DOHH2 (cell line): Measurements from ENCODE around the gene SHLD1.

Experiments used
- H3F3A ChIP-seq: fragments of 200-600 bp; sonication (generic), shearing (Covaris generic); 2 replicates; pipeline ENCODE4 v1.6.0; 2016; ENCODE audit warnings: antibody characterized with exemption, mild to moderate bottlenecking; ENCODE audit not compliant: control insufficient read depth, insufficient read depth
- H3K27ac ChIP-seq: fragments of 200-600 bp; sonication (generic); 2 replicates; pipeline ENCODE4 v1.5.1; 2014; ENCODE audit warnings: low read depth, mild to moderate bottlenecking, low read length, moderate library complexity
- H3K27me3 ChIP-seq: fragments of 200-600 bp; sonication (generic); 2 replicates; pipeline ENCODE4 v1.6.1; 2014; ENCODE audit warnings: mild to moderate bottlenecking, low read length, mixed read lengths; ENCODE audit not compliant: control insufficient read depth
- H3K36me3 ChIP-seq: fragments of 200-600 bp; sonication (generic); 2 replicates; pipeline ENCODE4 v1.6.1; 2014; ENCODE audit warnings: mild to moderate bottlenecking, low read length, moderate library complexity, mixed read lengths; ENCODE audit not compliant: control insufficient read depth
- H3K4me1 ChIP-seq: fragments of 200-600 bp; sonication (generic); 2 replicates; pipeline ENCODE4 v1.6.1; 2014; ENCODE audit warnings: mild to moderate bottlenecking, low read length, mixed read lengths; ENCODE audit not compliant: control insufficient read depth
- H3K4me2 ChIP-seq: fragments of 200-600 bp; sonication (generic); 2 replicates; pipeline ENCODE4 v1.6.0; 2014; ENCODE audit warnings: mild to moderate bottlenecking, low read length, moderate library complexity
- H3K4me3 ChIP-seq: fragments of 200-600 bp; sonication (generic); 2 replicates; pipeline ENCODE4 v1.5.1; 2014; ENCODE audit warnings: mild to moderate bottlenecking, low read length, mixed read lengths
- H3K79me2 ChIP-seq: fragments of 200-600 bp; sonication (generic); 2 replicates; pipeline ENCODE4 v1.6.1; 2014; ENCODE audit warnings: mild to moderate bottlenecking, low read length, mixed read lengths; ENCODE audit not compliant: control insufficient read depth
- H3K9me2 ChIP-seq: fragments of 200-600 bp; sonication (generic); replicated peaks from 2 replicates; pipeline ENCODE4 v1.6.1; 2014; ENCODE audit warnings: mild to moderate bottlenecking, low read length, mixed read lengths; ENCODE audit not compliant: control insufficient read depth
- H3K9me3 ChIP-seq: fragments of 200-600 bp; sonication (generic); 2 replicates; pipeline ENCODE4 v1.6.1; 2014; ENCODE audit warnings: antibody characterized with exemption, low read length, mixed read lengths; ENCODE audit not compliant: control insufficient read depth, insufficient read depth
- H4K20me1 ChIP-seq: fragments of 200-600 bp; sonication (generic); 2 replicates; pipeline ENCODE4 v1.6.0; 2014; ENCODE audit warnings: low read depth, mild to moderate bottlenecking, antibody characterized with exemption, low read length, moderate library complexity; ENCODE audit not compliant: control insufficient read depth, insufficient read depth
- CTCF ChIP-seq: fragments of 200-600 bp; sonication (generic); IDR thresholded peaks from one replicate; pipeline ENCODE4 v1.5.1; 2014; ENCODE audit warnings: antibody characterized with exemption, mild to moderate bottlenecking, low read depth, low read length; ENCODE audit not compliant: poor library complexity, severe bottlenecking
- EZH2phosphoT487 ChIP-seq: fragments of 200-600 bp; sonication (generic); IDR thresholded peaks from 2 replicates; pipeline ENCODE4 v1.6.1; 2017; ENCODE audit warnings: borderline replicate concordance, mild to moderate bottlenecking, antibody characterized with exemption, low read length, moderate library complexity, mixed read lengths

Gene SHLD1

DNA sequence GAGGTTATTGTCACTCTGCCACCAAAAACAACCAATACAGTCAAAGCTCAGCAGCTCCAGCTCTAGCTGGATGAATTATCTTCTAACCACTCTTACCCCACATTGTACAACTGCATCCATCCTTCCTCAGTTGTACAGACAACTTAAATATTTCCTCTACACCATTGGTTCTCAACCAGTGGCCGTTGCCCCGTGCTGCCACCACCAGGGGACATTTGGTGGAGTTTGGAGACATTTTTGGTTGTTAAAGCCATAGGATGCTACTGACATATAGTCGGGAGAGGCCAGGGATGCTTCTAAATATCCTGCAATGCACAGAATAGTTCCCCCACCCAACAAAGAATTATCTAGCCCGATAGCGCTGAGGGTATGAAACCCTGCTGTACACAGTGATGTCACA lies 59.3 kb downstream of the SHLD1 start:
- no peaks in the 10 kb centered on the region for H3K9me3 ChIP-seq
- H4K20me1 ChIP-seq = no peaks in the 10 kb centered on the region
- peaks cover 19% of the 10 kb centered on the region for H3K79me2 ChIP-seq
- peaks cover 47% of the 10 kb centered on the region for H3K4me1 ChIP-seq
- H3K4me2 ChIP-seq = no peak overlapping the region
- no peak overlapping the region for H3K4me3 ChIP-seq
- H3K9me2 ChIP-seq = no peaks in the 10 kb centered on the region
- TF ChIP-seq CTCF (peak; percentile 12), EZH2phosphoT487 (no peak)
- no peak overlapping the region for H3K27ac ChIP-seq
- H3F3A ChIP-seq = peaks cover 12% of the 10 kb centered on the region
- no peaks in the 10 kb centered on the region for H3K27me3 ChIP-seq
- H3K36me3 ChIP-seq = peaks cover 11% of the 10 kb centered on the region; the same call in 1 of the 2 replicates

DNA sequence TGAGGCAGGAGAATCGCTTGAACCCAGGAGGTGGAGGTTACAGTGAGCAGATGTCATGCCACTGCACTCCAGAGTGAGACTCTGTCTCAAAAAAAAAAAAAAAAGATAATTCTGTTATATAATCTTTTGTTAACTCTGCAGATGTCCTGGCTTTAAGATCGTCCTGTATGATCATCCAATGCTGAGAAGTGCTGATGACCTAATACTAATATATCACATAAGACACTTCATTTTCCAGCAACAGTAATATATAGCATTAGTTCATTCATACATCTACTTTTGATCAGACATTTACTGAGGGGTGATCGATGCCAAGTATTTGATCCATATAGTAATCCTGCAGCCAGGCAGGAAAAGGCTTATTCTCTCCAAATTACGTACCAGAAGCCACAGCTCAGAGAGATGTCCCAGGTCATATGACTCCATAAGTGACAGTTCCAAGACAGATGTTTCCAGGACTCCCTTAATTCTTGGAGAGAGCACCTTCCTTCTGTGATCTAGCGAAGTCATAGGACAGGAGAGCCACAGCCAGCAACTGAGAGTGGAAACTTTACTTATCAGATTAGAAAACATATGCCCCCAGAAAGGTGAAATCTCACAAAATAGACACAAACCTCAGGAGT lies 60.7 kb downstream of the SHLD1 start:
- H3K4me1 ChIP-seq = peaks cover 40% of the 10 kb centered on the region
- H4K20me1 ChIP-seq = no peaks in the 10 kb centered on the region
- no peak overlapping the region for H3K4me3 ChIP-seq
- no peak overlapping the region for H3K27ac ChIP-seq
- H3K36me3 ChIP-seq = peaks cover 8% of the 10 kb centered on the region; the same call in 1 of the 2 replicates
- H3K27me3 ChIP-seq = no peaks in the 10 kb centered on the region
- peaks cover 8% of the 10 kb centered on the region for H3K79me2 ChIP-seq
- H3K9me3 ChIP-seq = no peaks in the 10 kb centered on the region
- H3K9me2 ChIP-seq = no peaks in the 10 kb centered on the region
- no peak overlapping the region for H3K4me2 ChIP-seq
- TF ChIP-seq CTCF (no peak), EZH2phosphoT487 (no peak)
- peaks cover 9% of the 10 kb centered on the region for H3F3A ChIP-seq

DNA sequence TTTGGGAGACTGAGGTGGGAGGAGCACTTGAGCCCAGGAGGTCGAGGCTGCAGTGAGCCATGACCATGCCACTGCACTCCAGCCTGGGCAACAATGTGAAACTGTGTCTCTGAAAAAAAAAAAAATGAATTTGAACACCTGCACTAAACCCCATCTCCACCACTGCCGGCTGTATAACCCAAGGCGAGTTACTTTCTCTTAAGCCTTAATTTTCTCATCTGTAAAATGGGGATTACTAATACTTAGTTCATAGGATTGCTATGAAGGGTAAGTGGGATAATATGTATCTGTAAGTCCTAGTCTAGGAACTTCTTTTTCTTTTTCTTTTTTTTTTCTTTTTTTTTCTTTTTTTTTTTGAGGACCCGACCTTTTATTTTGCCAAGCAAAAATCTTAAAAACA lies 61.5 kb downstream of the SHLD1 start:
- Histone ChIP-seq H3K9me3 (no peaks in the 10 kb centered on the region), H3F3A (peaks cover 14% of the 10 kb centered on the region), H3K27ac (no peak overlapping the region), H3K36me3 (peaks cover 2% of the 10 kb centered on the region; the same call in 1 of the 2 replicates), H3K27me3 (no peaks in the 10 kb centered on the region), H3K4me3 (no peak overlapping the region), H3K4me1 (peaks cover 34% of the 10 kb centered on the region), H3K9me2 (no peaks in the 10 kb centered on the region), H3K79me2 (peaks cover 1% of the 10 kb centered on the region; the same call in 1 of the 2 replicates), H4K20me1 (no peaks in the 10 kb centered on the region), H3K4me2 (no peak overlapping the region)
- TF ChIP-seq EZH2phosphoT487 = no peak
- no peak for TF ChIP-seq CTCF
